IPS-18c (cell line): Measurements from ENCODE around the gene MYH6.
"Not testable (repeated sequence)": the region's sequence is repeated elsewhere in the genome, so short reads cannot be mapped to it uniquely, and the experiment has no call there.

Experiments used
- H3K4me3 ChIP-seq: 2 replicates; pipeline ENCODE4 v1.7.0; 2013; ENCODE audit warnings: low read depth, mild to moderate bottlenecking, low read length, moderate library complexity; ENCODE audit not compliant: insufficient read depth
- H3K9me3 ChIP-seq: one replicate; pipeline ENCODE4 v1.6.1; 2013; ENCODE audit warnings: mild to moderate bottlenecking, low read length, moderate library complexity; ENCODE audit not compliant: control insufficient read depth, insufficient read depth

The MYH6 gene

DNA sequence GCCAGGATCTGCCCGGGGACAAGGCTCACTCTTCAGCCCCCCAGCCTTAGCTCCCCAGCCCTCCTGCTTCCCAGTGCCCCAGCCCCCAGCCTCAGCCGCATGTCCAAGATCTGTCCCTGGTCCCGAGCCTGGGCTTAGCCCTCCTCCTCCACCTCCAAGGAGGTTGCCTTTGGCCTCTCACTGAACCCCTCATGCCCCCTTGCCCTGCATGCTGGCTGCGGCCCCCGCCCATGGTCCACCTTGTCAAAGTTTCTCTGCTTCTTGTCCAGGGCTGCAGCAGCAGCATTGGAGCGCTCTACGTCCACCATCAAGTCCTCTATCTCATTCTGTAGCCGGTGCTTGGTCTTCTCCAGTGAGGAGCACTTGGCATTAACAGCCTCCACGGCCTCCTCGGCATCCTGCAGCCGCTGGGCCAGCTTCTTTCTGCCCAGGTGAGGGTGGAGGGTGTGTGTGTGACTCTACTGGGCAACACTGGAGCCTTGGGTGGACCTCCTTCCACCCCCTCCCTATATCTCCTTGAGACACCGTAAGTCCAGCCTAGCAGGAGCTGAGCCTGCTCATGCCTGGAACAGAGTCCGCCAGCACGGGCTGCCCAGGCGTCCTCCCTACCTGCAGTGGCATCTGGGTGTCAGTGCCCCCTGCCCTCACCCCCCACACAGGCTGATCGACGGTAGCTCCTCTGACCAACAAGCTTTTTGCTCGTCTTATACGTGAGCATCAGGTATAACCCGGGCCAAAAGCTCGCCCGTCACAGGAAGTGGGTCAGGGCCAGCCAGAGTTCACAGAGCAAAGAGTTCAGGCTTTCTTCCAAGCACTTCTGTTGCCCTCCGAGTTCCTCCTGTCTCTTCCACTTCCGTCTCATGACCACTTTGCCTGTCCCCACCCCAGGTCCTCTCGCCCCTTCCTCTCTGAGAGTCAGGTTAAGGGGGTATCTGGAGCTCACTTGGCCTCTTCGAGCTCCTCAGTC lies 19.9 kb downstream of the MYH6 start:
- Histone ChIP-seq H3K9me3 (no peaks in the 10 kb centered on the region), H3K4me3 (no peak overlapping the region)

DNA sequence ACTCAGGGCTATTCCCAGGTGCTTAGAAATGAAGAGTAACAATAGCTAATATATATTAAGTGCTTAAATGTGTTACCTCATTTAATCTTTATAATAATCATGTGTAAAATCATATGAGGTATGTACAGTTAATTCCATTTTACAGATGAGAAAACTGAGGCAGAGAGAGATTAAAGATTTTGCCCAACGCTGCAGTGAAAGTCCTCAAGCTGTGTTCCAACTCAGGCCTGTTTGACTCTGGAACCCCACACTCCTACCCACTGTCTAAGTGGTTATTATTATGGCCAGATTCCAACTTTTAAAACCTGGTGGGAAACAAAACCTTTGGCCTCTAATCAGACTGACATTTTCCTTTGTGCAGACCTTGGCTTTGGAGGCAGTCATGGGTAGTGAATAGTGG lies 21.1 kb downstream of the MYH6 start:
- Histone ChIP-seq H3K9me3 (no peaks in the 10 kb centered on the region), H3K4me3 (no peak overlapping the region)

GRCh38 chr14:23386266-23386657 lies 21.8 kb downstream of the MYH6 start:
- H3K4me3 ChIP-seq, H3K9me3 ChIP-seq: not testable (repeated sequence)

DNA sequence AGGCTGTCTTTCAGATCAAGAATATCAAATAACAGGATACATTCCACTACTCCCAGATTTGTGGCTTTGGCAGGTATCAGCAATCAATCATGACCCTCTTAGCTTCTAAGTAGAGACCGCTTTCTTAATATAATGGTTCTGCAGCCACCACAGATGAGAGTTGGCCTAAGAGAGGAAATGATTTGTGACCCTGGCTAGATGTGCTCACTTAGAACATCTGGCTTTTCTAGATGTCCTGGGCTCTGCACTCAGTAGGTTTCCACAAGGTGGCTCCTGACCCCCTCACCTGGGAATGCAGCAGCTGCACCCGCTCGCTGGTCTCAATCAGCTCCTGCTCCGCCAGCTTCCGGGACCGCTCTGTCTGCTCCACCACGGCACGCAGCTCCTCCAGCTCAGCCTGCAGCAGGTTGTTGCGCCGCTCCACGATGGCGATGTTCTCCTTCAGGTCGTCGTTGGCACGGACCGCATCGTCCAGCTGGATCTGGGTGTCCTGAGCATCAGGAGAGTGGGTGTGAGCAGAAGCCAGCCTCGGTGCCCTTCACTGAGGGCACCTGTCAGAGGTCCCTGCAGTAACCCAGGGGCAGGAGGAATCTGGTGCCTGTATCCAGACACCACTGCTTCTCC lies 22.3 kb downstream of the MYH6 start:
- Histone ChIP-seq H3K9me3 (no peaks in the 10 kb centered on the region), H3K4me3 (no peak overlapping the region)

DNA sequence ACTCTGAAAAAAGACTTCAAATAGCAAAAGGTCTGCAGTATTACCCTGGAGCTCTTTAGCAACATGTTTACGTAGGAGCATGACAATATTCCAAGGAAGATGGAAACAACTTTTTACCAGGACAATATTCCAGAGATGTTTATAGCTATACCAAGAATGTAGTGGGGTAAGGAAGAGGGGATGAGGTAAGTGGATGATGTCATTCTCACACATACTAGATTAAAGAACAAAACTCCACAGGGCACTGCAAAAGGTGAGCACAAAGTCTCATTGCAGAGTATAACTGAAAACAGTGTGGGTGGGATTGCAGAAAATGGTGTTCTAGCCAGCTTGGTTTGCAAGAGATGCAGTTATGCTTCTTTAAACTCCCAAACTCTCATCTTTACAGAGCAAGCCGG lies 22.8 kb downstream of the MYH6 start:
- Histone ChIP-seq H3K9me3 (no peaks in the 10 kb centered on the region), H3K4me3 (no peak overlapping the region)

DNA sequence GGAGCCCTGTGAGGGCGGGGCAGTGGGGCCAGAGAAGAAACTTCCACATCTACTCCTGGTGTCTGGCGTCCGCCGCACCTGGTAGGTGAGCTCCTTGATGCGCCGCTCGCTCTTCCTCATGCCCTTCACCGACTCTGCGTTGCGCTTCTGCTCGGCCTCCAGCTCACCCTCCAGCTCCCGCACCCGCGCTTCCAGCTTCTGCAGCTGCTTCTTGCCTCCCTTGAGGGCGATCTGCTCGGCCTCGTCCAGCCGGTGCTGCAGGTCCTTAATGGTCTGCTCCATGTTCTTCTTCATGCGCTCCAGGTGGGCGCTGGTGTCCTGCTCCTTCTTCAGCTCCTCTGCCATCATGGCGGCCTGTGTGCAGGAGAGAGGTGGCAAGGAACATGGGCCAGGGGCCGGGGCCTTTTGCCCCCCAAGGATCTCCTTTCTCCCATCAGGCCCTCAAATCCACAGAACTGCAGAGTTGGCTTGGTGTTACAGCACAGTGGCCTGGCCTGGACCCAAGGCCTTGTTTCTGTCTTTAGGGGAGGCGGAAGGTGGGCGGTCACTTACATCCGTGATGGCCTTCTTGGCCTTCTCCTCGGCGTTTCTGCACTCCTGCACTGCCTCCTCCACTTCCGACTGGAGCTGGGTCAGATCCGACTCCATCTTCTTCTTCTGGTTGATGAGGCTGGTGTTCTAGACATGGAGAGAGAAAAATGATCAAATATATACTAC lies 23.6 kb downstream of the MYH6 start:
- H3K9me3 ChIP-seq: no peaks in the 10 kb centered on the region
- no peak overlapping the region for H3K4me3 ChIP-seq

- H3K4me3 ChIP-seq: no peak overlapping the region
These were observed 25.2 kb downstream of the MYH6 start for GRCh38 chr14:23382731-23383440.

DNA sequence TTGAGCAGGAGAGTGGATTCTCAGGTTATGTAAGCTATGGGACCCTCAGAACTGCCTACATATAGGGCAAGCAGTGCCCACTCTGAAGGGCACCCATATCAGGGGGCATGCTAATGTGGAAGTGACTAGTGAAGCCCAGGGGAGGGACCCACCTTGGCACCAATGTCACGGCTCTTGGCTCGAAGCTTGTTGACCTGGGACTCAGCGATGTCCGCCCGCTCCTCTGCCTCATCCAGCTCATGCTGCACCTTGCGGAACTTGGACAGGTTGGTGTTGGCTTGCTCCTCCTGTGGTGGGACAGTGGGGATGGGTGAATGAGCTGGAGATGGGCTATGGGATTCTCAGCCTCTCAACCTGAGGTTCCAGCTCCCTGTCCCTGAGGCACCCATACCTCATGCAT lies 25.8 kb downstream of the MYH6 start:
- no peaks in the 10 kb centered on the region for H3K9me3 ChIP-seq
- H3K4me3 ChIP-seq: no peak overlapping the region

More at GRCh38 chr14:23382731-23383440, 25.2 kb downstream of the MYH6 start:
- no peaks in the 10 kb centered on the region for H3K9me3 ChIP-seq

DNA sequence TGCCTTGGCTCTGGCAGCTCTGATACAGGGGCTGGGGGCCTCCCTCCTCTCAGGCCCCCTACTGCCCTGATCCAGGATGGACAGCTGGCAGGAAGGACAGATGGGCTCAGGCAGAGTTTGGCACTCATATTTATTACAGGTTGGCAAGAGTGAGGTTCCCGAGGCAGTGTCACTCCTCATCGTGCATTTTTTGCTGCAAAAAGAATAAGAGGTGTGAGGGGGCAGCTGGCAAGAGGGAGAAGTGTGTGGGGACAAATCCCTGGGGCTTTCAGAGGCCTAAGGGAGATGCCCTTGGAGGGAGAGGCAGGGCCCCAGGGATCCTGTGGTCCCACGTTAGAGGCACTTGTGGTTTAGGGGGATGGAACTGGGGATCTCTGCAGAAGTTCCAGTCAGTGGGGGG lies 26.2 kb downstream of the MYH6 start:
- no peaks in the 10 kb centered on the region for H3K9me3 ChIP-seq
- H3K4me3 ChIP-seq: no peak overlapping the region

GRCh38 chr14:23380976-23381375 lies 27.1 kb downstream of the MYH6 start:
- Histone ChIP-seq H3K9me3 (no peaks in the 10 kb centered on the region), H3K4me3 (no peak overlapping the region)

DNA sequence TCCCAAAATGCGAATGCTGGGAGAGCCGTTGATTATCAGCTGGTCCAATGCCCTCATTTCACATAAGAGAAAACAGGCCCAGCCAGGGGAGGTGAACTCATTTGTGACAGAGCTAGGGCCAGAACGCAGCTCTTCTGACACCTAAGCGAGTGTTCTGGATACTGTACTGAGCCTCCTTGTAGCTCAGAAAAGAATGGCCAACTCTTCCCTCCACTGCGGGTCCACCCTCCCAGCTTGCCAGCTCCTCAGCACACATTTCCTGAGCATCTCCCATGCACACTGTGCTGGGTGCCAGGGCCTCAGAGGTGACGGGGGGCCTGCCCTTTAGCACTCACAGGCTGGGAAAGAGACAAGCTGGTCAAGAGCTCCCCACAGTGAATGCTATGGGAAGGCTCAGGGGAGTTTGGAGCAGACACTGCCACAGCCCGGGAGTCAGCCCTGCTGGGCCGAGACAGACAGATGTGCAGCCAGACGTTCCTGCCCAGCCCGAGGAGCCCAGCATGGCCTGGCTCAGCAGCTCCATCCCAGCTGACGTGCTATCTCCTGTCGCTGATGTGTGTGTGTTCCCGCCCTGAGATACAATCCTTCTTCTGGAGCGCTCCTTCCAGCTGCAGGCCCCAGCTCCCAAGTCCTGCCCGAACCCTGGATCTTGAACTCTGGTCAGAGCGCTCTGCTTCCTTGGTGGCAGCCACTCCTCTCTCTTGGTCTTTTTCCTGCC lies 27.7 kb downstream of the MYH6 start:
- no peak overlapping the region for H3K4me3 ChIP-seq
- H3K9me3 ChIP-seq: no peaks in the 10 kb centered on the region

- Histone ChIP-seq H3K9me3 (no peaks in the 10 kb centered on the region), H3K4me3 (no peak overlapping the region)
These were observed 28.5 kb downstream of the MYH6 start for GRCh38 chr14:23379366-23380196.

DNA sequence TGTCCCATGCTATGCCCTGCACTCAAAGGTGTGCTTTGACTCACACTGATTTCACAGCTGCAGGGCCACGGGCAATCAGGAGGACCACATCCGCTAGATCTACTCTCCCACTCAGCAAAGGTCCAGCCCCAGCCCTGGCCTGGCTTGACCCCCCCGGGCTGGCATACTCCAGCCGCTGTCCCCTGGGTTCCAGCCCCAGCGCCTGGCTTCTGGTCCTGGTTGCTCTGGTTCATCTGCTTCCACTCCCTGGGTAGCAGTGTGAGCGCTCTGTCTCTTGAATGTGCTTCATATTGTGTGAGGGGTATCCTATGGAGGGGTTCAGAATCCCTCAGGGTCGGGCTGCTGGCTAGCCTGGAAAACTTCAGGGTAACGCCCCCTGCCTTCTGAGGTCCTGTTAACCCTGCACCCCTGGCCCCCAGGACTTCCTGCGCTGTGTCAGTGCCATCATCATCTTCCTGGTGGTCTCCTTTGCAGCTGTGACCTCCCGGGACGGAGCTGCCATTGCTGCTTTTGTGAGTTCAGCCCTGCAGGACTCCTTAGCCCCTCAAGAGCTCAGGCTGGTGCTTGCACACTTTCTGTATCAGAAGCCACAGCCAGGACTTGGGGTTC lies 29.4 kb downstream of the MYH6 start:
- Histone ChIP-seq H3K9me3 (no peaks in the 10 kb centered on the region), H3K4me3 (no peak overlapping the region)

DNA sequence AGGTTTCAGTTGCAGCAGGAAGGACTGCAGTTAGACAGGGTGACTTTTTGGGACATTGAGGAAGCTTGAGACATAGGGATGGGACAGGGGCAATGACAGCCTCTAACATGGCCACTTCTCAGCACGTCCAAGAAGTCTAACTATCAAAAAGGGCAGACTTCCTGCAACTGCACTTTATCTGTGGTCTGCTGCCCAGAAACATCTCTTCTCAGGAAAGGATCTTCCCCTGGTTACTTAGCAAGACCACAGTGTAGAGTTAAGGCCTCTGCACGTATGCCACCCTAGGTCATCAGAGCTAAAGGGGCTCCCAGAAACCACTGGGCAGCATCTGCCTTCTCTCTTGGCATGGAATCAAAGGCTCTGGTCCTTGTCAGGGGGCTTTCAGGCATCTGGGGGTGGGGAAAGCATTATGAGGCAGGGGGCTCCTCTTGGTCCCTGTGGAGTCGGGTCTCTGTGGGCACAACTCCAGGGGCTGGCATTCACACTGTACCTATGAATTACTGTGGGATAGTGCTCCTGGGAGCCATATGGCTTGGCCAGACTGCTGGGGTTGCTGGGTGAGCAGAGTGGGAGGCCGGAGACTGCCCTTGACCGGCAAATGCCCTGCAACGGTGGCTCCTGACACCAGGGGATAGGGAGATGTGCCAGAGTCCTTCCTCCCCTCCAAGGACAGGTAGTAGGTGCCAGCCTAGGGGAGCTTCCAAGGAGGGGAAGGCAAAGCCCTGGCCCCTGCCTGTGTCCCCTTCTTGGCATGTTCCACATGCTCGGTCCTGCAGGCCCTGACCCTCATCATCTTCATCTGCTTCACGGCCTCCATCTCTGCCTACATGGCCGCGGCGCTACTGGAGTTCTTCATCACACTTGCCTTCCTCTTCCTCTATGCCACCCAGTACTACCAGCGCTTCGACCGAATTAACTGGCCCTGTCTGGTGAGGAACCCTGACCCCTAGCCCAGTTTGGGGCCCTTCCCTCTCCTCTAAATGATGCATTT lies 30.2 kb downstream of the MYH6 start:
- H3K4me3 ChIP-seq: no peak overlapping the region
- H3K9me3 ChIP-seq: no peaks in the 10 kb centered on the region

- no peaks in the 10 kb centered on the region for H3K9me3 ChIP-seq
- H3K4me3 ChIP-seq: no peak overlapping the region
These were observed 30.9 kb downstream of the MYH6 start for GRCh38 chr14:23377198-23377550.
